Urinary bladder (tissue), 4 donors: Measurements from ENCODE around the gene XAF1. TPM values are rescaled to one million over a fixed set of nuclear protein-coding genes. Genes with fewer than 3 reads are reported as not detected.

Experiments
- DNase-seq: peaks from one replicate; pipeline ENCODE4 v3.0.0-alpha.2; 2015; ENCODE audit errors: extremely low spot score
- H3K27ac ChIP-seq: one replicate; pipeline ENCODE4 v1.5.1; 2013; ENCODE audit warnings: low read depth, mild to moderate bottlenecking, moderate library complexity
- H3K36me3 ChIP-seq: one replicate; pipeline ENCODE4 v1.6.1; 2013; ENCODE audit warnings: mild to moderate bottlenecking, moderate library complexity; ENCODE audit not compliant: insufficient read depth
- H3K4me1 ChIP-seq: one replicate; pipeline ENCODE4 v1.6.1; 2013; ENCODE audit warnings: mild to moderate bottlenecking, moderate library complexity; ENCODE audit not compliant: insufficient read depth
- H3K4me3 ChIP-seq: one replicate; pipeline ENCODE4 v1.5.1; 2013; ENCODE audit warnings: low read depth, low read length
- WGBS: extraction: QIAGEN DNeasy Blood & Tissue Kit; methylation state at CpG from one replicate; pipeline ENCODE4 v1.1.7; 2013; 5-methylcytosine and 5-hydroxymethylcytosine counted together
- polyA plus RNA-seq: library from polyadenylated mRNA; stranded (reverse); fragments of 200-250 nt; gene quantifications from one replicate; pipeline ENCODE4 v1.2.3, GENCODE V29; 2013
- total RNA-seq: library from RNA; depleted of rRNA; stranded (reverse); fragments of >200 nt; gene quantifications from one replicate; pipeline ENCODE4 v1.2.3, GENCODE V29; 2014
- donor health status: healthy with polysubstance abuse.
- donor health status: healthy.

The XAF1 gene
- total RNA-seq (90.9 TPM), polyA plus RNA-seq (30.2 TPM)

GRCh38 chr17:6755731-6756184 is at the start of gene XAF1:
Gene XAF1, plus strand, starts transcription at chr17:6756046. Its CDS starts 33 bp downstream, at chr17:6756079.
- WGBS = 15% methylated on average over 14 of the region's 14 CpGs
- Histone ChIP-seq H3K4me3 (peak within 1 kb of the TSS; percentile 44), H3K4me1 (peaks cover 2% of the 10 kb centered on the region), H3K36me3 (peaks cover 4% of the 10 kb centered on the region), H3K27ac (peak within 1 kb of the TSS; percentile 82)
- DNase-seq = no peak

- H3K4me1 ChIP-seq = no peaks in the 10 kb centered on the region
- H3K36me3 ChIP-seq = no peaks in the 10 kb centered on the region
- DNase-seq = no peak
- no peak overlapping the region for H3K27ac ChIP-seq
- no peak overlapping the region for H3K4me3 ChIP-seq
- whole genome bisulfite sequencing = 84% methylated on average over 14 of the region's 14 CpGs
Measured at GRCh38 chr17:6706499-6706898, 49.3 kb upstream of the XAF1 start.

- Histone ChIP-seq H3K4me3 (no peak overlapping the region), H3K27ac (no peak overlapping the region), H3K4me1 (no peaks in the 10 kb centered on the region), H3K36me3 (no peaks in the 10 kb centered on the region)
- no peak for DNase-seq
- 73% methylated on average over 8 of the region's 8 CpGs for WGBS
Measured at GRCh38 chr17:6706996-6707395, 48.9 kb upstream of the XAF1 start.

- 91% methylated on average over 12 of the region's 12 CpGs for WGBS
- no peak for DNase-seq
Measured at GRCh38 chr17:6708357-6708961, 47.4 kb upstream of the XAF1 start.

GRCh38 chr17:6710317-6710716 is 45.5 kb upstream of the XAF1 start:
- Histone ChIP-seq H3K4me3 (no peak overlapping the region), H3K27ac (no peak overlapping the region), H3K36me3 (no peaks in the 10 kb centered on the region), H3K4me1 (peaks cover 2% of the 10 kb centered on the region)
- no peak for DNase-seq
- WGBS = 70% methylated on average over 11 of the region's 11 CpGs

More at GRCh38 chr17:6708357-6708961, 47.4 kb upstream of the XAF1 start:
- Histone ChIP-seq H3K4me1 (peaks cover 2% of the 10 kb centered on the region), H3K27ac (no peak overlapping the region), H3K36me3 (no peaks in the 10 kb centered on the region), H3K4me3 (no peak overlapping the region)

- no peak for DNase-seq
- Histone ChIP-seq H3K27ac (no peak overlapping the region), H3K4me1 (peaks cover 2% of the 10 kb centered on the region), H3K36me3 (no peaks in the 10 kb centered on the region), H3K4me3 (no peak overlapping the region)
- WGBS = 64% methylated on average over 7 of the region's 7 CpGs
Measured at GRCh38 chr17:6711081-6711674, 44.7 kb upstream of the XAF1 start.

- H3K4me1 ChIP-seq = peaks cover 2% of the 10 kb centered on the region
- no peaks in the 10 kb centered on the region for H3K36me3 ChIP-seq
- H3K4me3 ChIP-seq = no peak overlapping the region
- 38% methylated on average over 2 of the region's 2 CpGs for WGBS
- no peak overlapping the region for H3K27ac ChIP-seq
- no peak for DNase-seq
Measured at GRCh38 chr17:6711681-6712057, 44.2 kb upstream of the XAF1 start.

GRCh38 chr17:6712058-6712853 is 43.6 kb upstream of the XAF1 start:
- DNase-seq = no peak
- H3K4me3 ChIP-seq = no peak overlapping the region
- H3K4me1 ChIP-seq = peaks cover 2% of the 10 kb centered on the region
- 28% methylated on average over 11 of the region's 11 CpGs for WGBS
- no peak overlapping the region for H3K27ac ChIP-seq
- no peaks in the 10 kb centered on the region for H3K36me3 ChIP-seq

- no peak for DNase-seq
- H3K27ac ChIP-seq = no peak overlapping the region
- H3K4me3 ChIP-seq = no peak overlapping the region
- H3K4me1 ChIP-seq = peaks cover 2% of the 10 kb centered on the region
- H3K36me3 ChIP-seq = no peaks in the 10 kb centered on the region
- 14% methylated on average over 14 of the region's 14 CpGs for WGBS
Measured at GRCh38 chr17:6712854-6713129, 43.1 kb upstream of the XAF1 start.

- no peak for DNase-seq
- WGBS = 1% methylated on average over 71 of the region's 71 CpGs
- Histone ChIP-seq H3K4me1 (peaks cover 2% of the 10 kb centered on the region), H3K27ac (no peak within 1 kb of the TSS), H3K4me3 (no peak within 1 kb of the TSS), H3K36me3 (no peaks in the 10 kb centered on the region)
Measured at GRCh38 chr17:6713130-6713917, 42.5 kb upstream of the XAF1 start, which contains the start of gene SLC13A5. Gene SLC13A5, minus strand, starts transcription at chr17:6713369. Its CDS starts 36 bp downstream, at chr17:6713333.

- WGBS = 3% methylated on average over 29 of the region's 29 CpGs
Measured at GRCh38 chr17:6713918-6714271, 42.0 kb upstream of the XAF1 start.

GRCh38 chr17:6714315-6714874 is 41.5 kb upstream of the XAF1 start:
- WGBS = 73% methylated on average over 7 of the region's 7 CpGs
- peaks cover 2% of the 10 kb centered on the region for H3K4me1 ChIP-seq
- no peak for DNase-seq

More at GRCh38 chr17:6713918-6714271, 42.0 kb upstream of the XAF1 start:
- no peak for DNase-seq
- Histone ChIP-seq H3K4me3 (no peak overlapping the region), H3K27ac (no peak overlapping the region), H3K36me3 (no peaks in the 10 kb centered on the region), H3K4me1 (peaks cover 2% of the 10 kb centered on the region)

GRCh38 chr17:6716736-6717135 is 39.1 kb upstream of the XAF1 start:
- no peak overlapping the region for H3K4me3 ChIP-seq
- H3K4me1 ChIP-seq = peaks cover 2% of the 10 kb centered on the region
- 90% methylated on average over 2 of the region's 2 CpGs for WGBS
- H3K36me3 ChIP-seq = no peaks in the 10 kb centered on the region
- no peak for DNase-seq
- no peak overlapping the region for H3K27ac ChIP-seq

More at GRCh38 chr17:6714315-6714874, 41.5 kb upstream of the XAF1 start:
- no peak overlapping the region for H3K4me3 ChIP-seq
- H3K36me3 ChIP-seq = no peaks in the 10 kb centered on the region
- no peak overlapping the region for H3K27ac ChIP-seq
